Muscle of arm (tissue), 12 donors: ENCODE results near the gene KIRREL3. TPM values are rescaled to one million over a fixed set of nuclear protein-coding genes. Genes with fewer than 3 reads are reported as not detected.

Experiments used
- DNase-seq: peaks from one replicate; pipeline ENCODE4 v3.0.0-alpha.2; 2013
- polyA plus RNA-seq, 12 donors: library from polyadenylated mRNA; unstranded; fragments of 120-200 nt; gene quantifications; one replicate each; pipeline ENCODE4 v1.2.1, GENCODE V29; 2013; ENCODE audit not compliant: insufficient read length in 12 of 12

KIRREL3 gene
- polyA plus RNA-seq, 12 donors, result 0.43 to 2.4 (median 1.0) TPM; not detected in 2

- DNase-seq, result no peak
Measured at GRCh38 chr11:126710804-126711399, 289.7 kb downstream of the KIRREL3 start.

- peak; percentile 13 for DNase-seq
Measured at GRCh38 chr11:126707498-126707897, 293.1 kb downstream of the KIRREL3 start.

- DNase-seq, result no peak
Measured at GRCh38 chr11:126704096-126704495, 296.5 kb downstream of the KIRREL3 start.

GRCh38 chr11:126703662-126704061, 296.9 kb downstream of the KIRREL3 start:
- no peak for DNase-seq

DNA sequence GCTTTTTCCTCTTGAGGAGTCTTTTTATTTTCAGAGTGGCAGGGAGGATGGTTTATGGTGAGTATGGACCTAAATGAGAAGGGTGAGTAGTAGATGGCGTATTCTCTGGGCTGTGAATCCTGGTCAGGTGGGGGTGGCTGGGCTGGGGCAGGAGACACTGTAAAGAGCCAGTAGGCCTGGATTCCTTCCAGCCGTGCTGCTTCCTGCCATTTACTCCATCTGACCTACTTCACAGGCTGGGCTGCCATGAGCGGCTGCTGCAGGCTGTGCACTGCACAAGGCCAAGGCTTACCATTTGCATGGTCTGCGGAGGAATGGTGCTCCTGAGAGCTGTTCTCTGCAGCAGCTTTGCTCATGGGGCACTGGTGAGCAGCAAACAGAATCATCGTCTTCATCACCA, 297.6 kb downstream of the KIRREL3 start:
- peak; percentile 8 for DNase-seq

DNA sequence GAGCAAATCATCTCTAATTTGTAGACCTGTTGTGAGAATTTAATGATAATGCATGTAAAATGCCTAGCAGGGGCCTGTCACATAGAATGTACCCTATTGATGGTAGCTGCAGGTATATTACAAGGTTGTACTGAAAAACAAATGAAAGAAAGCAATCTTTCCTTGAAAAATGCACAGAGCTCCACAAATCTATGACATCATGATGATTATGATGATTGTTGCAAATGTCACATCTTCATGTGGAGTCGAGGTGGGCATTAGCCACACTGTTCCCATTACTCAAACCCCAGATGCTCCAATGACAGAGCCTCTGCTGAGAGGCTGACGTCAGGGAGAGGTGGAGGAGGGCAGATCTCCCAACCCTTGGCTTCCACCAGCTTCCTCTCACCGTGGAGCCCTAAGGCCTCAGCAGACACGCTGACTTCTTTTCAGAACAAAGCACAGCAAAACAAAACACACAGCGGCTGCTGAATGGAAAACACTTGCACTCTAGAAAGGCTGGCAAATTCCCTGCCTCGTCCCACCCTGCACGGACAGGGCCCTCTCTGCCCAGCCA, 298.3 kb downstream of the KIRREL3 start:
- DNase-seq, result no peak

DNA sequence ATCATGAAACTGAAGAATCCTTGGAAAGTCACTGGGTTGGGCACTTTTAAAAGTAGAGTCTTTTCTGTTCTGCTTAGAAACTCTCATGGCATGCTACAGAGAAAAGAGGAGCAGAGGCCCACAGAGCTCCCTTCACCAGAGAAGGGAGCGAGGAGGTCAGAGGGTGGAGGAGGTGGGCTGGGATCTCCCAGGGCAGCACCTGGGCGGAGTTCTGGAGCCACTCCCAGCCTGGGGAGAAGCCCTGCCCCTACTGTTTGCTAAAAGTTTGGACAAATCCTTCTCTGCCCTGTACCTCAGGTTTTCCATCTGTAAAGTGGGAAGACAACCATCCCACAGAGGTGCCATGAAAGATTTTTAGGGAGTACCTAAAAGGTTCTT, 299.1 kb downstream of the KIRREL3 start:
- no peak for DNase-seq

- DNase-seq, result no peak
Measured at GRCh38 chr11:126700768-126701519, 299.6 kb downstream of the KIRREL3 start.

- DNase-seq, result no peak
Measured at GRCh38 chr11:126698576-126698975, 302.0 kb downstream of the KIRREL3 start.

- no peak for DNase-seq
Measured at GRCh38 chr11:126697936-126698335, 302.6 kb downstream of the KIRREL3 start.

- no peak for DNase-seq
Measured at GRCh38 chr11:126696982-126697381, 303.6 kb downstream of the KIRREL3 start.

- DNase-seq, result no peak
Measured at GRCh38 chr11:126695293-126695692, 305.3 kb downstream of the KIRREL3 start.

DNA sequence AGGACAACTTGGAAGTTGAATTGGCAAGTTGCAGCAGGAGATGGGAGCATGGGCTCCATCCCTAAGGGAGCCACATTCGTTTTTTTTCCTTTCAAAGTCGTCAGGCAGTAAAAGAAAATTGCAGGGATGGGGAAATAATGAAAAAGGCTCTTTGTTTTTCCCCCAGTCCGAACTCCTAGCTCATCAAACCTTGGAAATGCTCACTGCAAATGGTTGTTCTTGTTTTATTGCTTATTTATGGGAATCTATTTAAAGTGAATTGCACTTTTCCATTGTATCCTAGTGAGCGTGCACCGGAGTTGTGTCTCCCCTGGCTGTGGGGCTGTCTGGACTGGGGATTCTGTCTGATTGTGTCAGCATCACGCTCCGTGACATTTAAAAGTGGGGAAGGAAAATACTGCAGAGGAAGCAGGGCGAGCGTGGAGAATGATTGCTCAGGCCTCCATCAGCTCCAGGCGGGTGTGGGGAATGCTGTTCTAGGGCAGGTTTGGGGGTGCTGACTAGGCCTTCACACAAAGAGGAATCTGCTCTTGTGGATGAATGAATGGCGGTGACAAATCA, 306.4 kb downstream of the KIRREL3 start:
- DNase-seq, result no peak

GRCh38 chr11:126687477-126687876, 313.1 kb downstream of the KIRREL3 start:
- no peak for DNase-seq

GRCh38 chr11:126686938-126687337, 313.6 kb downstream of the KIRREL3 start:
- no peak for DNase-seq

- no peak for DNase-seq
Measured at GRCh38 chr11:126683766-126684728, 316.5 kb downstream of the KIRREL3 start.

DNA sequence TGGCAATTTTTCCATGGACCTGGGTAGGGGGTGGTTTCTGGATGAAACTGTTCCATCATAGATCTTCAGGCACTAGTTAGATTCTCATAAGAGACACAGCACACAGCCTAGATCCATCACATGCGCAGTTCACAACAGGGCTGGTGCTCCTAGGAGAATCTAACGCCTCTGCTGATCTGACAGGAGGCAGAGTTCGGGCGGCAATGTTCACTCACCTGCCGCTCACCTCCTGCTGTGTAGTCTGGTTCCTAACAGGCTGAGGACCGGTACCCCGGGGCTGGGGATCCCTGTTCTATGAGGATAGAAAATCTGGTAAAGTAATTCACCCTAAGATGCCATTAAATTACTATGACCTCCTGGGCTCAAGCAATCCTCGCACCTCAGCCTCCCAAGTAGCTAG, 318.0 kb downstream of the KIRREL3 start:
- no peak for DNase-seq

DNA sequence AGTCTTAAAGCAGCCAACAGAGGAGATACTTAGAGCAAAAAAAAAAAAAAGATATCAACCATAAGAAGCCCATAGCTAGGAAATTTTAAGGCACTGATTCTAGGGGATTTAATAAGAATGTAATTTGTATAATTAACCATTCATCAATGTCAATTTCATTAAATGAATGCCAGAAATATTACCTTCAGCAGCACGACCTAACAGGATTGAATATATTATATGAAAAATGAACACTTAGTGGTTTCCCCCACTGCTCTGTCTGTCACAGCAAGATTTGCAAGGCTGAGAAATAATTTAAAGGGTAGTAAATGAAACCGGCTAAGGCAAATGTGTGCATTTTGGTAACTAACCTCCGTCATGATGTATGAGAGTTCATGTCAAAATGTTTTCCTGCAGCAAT, 319.9 kb downstream of the KIRREL3 start:
- DNase-seq, result no peak

GRCh38 chr11:126680131-126680530, 320.4 kb downstream of the KIRREL3 start:
- DNase-seq, result no peak

- no peak for DNase-seq
Measured at GRCh38 chr11:126679033-126679432, 321.5 kb downstream of the KIRREL3 start.

- no peak for DNase-seq
Measured at GRCh38 chr11:126676536-126676935, 324.0 kb downstream of the KIRREL3 start.

DNA sequence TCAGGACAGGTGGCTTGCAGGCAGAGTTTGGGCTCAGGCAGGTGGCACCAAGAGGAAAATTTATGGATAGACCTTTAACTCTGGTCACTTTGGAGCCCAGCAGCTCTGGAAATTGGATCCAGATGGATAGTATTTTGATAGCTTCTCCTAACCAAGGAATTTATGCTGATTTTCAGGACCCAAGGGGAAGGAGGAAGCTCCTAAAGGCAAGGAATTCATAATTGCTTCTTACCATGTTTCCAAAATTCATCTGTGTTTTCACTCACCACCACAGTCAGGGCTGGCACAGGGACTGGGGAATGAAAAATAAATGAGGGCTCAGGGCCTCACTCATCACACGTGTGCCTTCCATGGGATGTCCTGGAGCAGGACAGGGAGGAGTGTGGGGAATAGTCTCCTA, 327.3 kb downstream of the KIRREL3 start:
- DNase-seq, result no peak
